ENCODE measurements around the gene CCL7. TPM values are rescaled to one million over a fixed set of nuclear protein-coding genes. Genes with fewer than 3 reads are reported as not detected.

CCL7 gene
- total RNA-seq, 1 experiment from 2014 or later = not detected

DNA sequence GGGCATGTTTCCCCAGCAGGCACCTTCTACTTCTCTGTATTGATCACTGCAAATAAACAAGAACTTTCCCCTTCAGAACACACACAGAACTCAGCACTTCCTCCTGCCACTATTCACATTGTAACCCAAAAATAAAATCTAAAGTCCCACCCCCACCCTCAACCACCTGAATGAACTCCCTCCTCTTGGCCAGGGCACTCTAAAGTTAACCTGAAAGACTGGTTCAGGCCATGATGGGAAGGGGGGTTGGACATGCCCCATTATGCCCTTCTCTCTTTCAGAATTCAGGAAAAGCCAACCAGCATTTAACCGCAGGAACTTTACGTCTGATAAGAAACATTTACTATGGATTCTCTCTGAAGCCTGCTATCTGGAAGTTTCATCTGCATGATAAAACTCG is 42.3 kb upstream of the CCL7 start:
- no TSS peak for BruUV-seq (replicated peaks)
- H3K36me3 Mint-ChIP-seq (ENCODE audit: insufficient read depth, unreplicated experiment) = no peaks in the 10 kb centered on the region
- no peak overlapping the region for H3K27ac Mint-ChIP-seq (ENCODE audit: low read depth, unreplicated experiment)
- H3K27me3 Mint-ChIP-seq (ENCODE audit: insufficient read depth, unreplicated experiment) = no peaks in the 10 kb centered on the region
- DNase-seq (ENCODE audit: unreplicated experiment) = no peak
- no peaks in the 10 kb centered on the region for H3K4me1 Mint-ChIP-seq (ENCODE audit: insufficient read depth, unreplicated experiment)
- TF ChIP-seq, protein P1, sequence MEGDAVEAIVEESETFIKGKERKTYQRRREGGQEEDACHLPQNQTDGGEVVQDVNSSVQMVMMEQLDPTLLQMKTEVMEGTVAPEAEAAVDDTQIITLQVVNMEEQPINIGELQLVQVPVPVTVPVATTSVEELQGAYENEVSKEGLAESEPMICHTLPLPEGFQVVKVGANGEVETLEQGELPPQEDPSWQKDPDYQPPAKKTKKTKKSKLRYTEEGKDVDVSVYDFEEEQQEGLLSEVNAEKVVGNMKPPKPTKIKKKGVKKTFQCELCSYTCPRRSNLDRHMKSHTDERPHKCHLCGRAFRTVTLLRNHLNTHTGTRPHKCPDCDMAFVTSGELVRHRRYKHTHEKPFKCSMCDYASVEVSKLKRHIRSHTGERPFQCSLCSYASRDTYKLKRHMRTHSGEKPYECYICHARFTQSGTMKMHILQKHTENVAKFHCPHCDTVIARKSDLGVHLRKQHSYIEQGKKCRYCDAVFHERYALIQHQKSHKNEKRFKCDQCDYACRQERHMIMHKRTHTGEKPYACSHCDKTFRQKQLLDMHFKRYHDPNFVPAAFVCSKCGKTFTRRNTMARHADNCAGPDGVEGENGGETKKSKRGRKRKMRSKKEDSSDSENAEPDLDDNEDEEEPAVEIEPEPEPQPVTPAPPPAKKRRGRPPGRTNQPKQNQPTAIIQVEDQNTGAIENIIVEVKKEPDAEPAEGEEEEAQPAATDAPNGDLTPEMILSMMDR (IDR thresholded peaks at IDR 0.05; ENCODE audit: unreplicated experiment) = no peak
- H3K9me3 Mint-ChIP-seq (ENCODE audit: unreplicated experiment) = peaks cover 18% of the 10 kb centered on the region
- no peak overlapping the region for H3K4me3 Mint-ChIP-seq (ENCODE audit: unreplicated experiment)
- intact Hi-C loops (cut with micrococcal nuclease) = no loop called here
- POLR2A ChIA-PET = no interaction called here
- CTCF ChIA-PET = interaction anchor here (0.6 to 1.4 kb wide), 2 partner anchors 27 to 124 kb away, joined by 3 to 4 read pairs; no protein-coding TSS in a partner anchor

DNA sequence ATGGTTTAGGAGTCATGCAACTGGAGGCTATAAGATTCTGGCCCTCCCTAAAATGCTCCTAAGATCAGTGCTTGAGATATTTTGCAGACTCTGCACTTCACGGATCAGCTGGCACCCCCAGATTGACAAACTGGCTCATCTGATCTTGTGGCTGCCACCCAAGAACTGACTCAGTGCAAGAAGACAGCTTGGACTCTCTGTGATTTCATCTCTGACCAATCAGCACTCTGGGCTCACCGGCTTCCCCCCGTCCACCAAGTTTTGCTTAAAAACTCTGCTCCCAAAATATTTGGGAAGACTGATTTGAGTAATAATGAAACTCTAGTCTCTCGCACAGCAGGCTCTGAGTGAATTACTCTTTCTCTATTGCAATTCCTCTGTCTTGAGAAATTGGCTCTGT is 41.2 kb upstream of the CCL7 start:
- Mint-ChIP-seq H3K27ac (ENCODE audit: low read depth, unreplicated experiment) (no peak overlapping the region), H3K36me3 (ENCODE audit: insufficient read depth, unreplicated experiment) (no peaks in the 10 kb centered on the region), H3K9me3 (ENCODE audit: unreplicated experiment) (peaks cover 18% of the 10 kb centered on the region), H3K4me1 (ENCODE audit: insufficient read depth, unreplicated experiment) (no peaks in the 10 kb centered on the region), H3K27me3 (ENCODE audit: insufficient read depth, unreplicated experiment) (no peaks in the 10 kb centered on the region), H3K4me3 (ENCODE audit: unreplicated experiment) (no peak overlapping the region)
- TF ChIP-seq, protein P1 (IDR thresholded peaks at IDR 0.05; ENCODE audit: unreplicated experiment) = no peak
- ChIA-PET POLR2A (no interaction called here), CTCF (no interaction called here)
- BruUV-seq (replicated peaks) = no TSS peak
- intact Hi-C loops (cut with micrococcal nuclease) = no loop called here
- no peak for DNase-seq (ENCODE audit: unreplicated experiment)

DNA sequence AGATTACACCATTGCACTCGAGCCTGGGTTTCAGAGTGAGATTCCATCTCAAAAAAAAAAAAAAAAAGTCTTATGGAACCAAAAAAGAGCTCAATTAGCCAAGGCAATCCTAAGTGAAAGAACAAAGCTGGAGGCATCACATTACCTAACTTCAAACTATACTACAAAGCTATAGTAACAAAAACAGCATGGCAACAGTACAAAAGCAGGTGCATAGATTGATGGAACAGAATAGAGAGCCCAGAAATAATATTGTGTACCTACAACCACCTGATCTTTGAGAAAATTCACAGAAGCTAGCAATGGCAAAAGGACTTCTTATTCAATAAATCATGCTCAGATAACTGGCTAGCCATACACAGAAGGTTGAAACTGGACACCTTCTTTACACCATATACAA is 39.7 kb upstream of the CCL7 start:
- POLR2A ChIA-PET = no interaction called here
- Mint-ChIP-seq H3K9me3 (ENCODE audit: unreplicated experiment) (peaks cover 18% of the 10 kb centered on the region), H3K36me3 (ENCODE audit: insufficient read depth, unreplicated experiment) (no peaks in the 10 kb centered on the region), H3K4me3 (ENCODE audit: unreplicated experiment) (no peak overlapping the region), H3K27me3 (ENCODE audit: insufficient read depth, unreplicated experiment) (no peaks in the 10 kb centered on the region), H3K27ac (ENCODE audit: low read depth, unreplicated experiment) (no peak overlapping the region), H3K4me1 (ENCODE audit: insufficient read depth, unreplicated experiment) (no peaks in the 10 kb centered on the region)
- BruUV-seq (replicated peaks) = no TSS peak
- intact Hi-C loops (cut with micrococcal nuclease) = no loop called here
- CTCF ChIA-PET = interaction anchor here (0.6 kb wide), 1 partner anchor 246 kb away, joined by 6 read pairs; no protein-coding TSS in a partner anchor
- DNase-seq (ENCODE audit: unreplicated experiment) = no peak
- TF ChIP-seq, protein P1 (IDR thresholded peaks at IDR 0.05; ENCODE audit: unreplicated experiment) = no peak

DNA sequence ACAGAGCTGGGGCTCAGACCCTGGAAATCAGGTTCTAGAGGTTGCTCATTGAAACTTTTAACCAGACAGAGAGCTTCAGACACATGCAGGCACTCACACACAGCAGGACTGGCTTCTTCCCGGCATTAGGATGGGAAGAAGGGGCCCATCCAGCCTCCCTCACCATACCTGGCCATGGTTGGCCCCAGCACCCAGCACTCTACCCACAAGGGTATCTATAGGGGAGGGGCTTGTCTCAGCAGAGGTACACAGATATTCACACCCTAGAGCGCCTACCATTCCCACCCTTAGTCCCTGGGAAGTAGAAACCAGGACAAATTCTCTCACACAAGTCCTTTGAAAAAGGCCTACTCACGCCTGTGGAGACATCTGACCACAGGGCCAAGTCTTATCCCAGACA is 35.4 kb upstream of the CCL7 start:
- no peak overlapping the region for H3K4me3 Mint-ChIP-seq (ENCODE audit: unreplicated experiment)
- TF ChIP-seq, protein P1 (IDR thresholded peaks at IDR 0.05; ENCODE audit: unreplicated experiment) = no peak
- H3K9me3 Mint-ChIP-seq (ENCODE audit: unreplicated experiment) = peaks cover 3% of the 10 kb centered on the region
- BruUV-seq (replicated peaks) = no TSS peak
- H3K36me3 Mint-ChIP-seq (ENCODE audit: insufficient read depth, unreplicated experiment) = no peaks in the 10 kb centered on the region
- ChIA-PET POLR2A (no interaction called here), CTCF (interaction anchor here (0.7 kb wide), 1 partner anchor 403 kb away, joined by 3 read pairs; no protein-coding TSS in a partner anchor)
- no peaks in the 10 kb centered on the region for H3K27me3 Mint-ChIP-seq (ENCODE audit: insufficient read depth, unreplicated experiment)
- H3K4me1 Mint-ChIP-seq (ENCODE audit: insufficient read depth, unreplicated experiment) = no peaks in the 10 kb centered on the region
- no peak overlapping the region for H3K27ac Mint-ChIP-seq (ENCODE audit: low read depth, unreplicated experiment)
- DNase-seq (ENCODE audit: unreplicated experiment) = no peak
- intact Hi-C loops (cut with micrococcal nuclease) = no loop called here
